Measurements from ENCODE around the gene RCSD1. TPM values are rescaled to one million over a fixed set of nuclear protein-coding genes. Genes with fewer than 3 reads are reported as not detected.
"Not testable (repeated sequence)": the region's sequence is repeated elsewhere in the genome, so short reads cannot be mapped to it uniquely, and the experiment has no call there.

Gene RCSD1
- total RNA-seq, 2 experiments from 2014 or later, result 131 to 133 TPM

DNA sequence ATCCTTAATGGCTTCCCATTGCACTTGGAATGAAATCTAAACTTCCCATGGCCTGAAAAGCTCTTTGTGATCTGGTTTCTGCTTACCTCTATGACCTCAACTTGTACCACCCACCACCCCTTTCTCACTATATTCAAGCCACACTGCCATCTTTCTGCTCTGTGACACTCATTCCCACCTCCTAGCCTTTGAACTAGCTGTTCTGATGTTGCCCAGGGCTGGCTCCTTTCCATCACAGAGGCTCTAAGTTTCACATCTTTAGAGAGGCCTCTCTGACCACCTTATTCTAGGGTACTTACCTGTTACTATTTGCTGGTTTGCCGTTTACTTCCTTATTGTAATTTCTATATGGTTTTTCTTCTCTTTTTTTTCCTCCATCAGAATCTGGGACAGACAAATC is 96.0 kb downstream of the RCSD1 start:
- Mint-ChIP-seq H3K36me3 (peaks cover 21% of the 10 kb centered on the region), H3K4me3 (no peak overlapping the region), H3K27ac (no peak overlapping the region), H3K4me1 (peaks cover 23% of the 10 kb centered on the region), H3K27me3 (peaks cover 2% of the 10 kb centered on the region), H3K9me3 (no peaks in the 10 kb centered on the region)
- DNase-seq (no peak), ATAC-seq (ENCODE audit: low read depth) (no peak)
- POLR2A ChIA-PET, result no interaction called here

DNA sequence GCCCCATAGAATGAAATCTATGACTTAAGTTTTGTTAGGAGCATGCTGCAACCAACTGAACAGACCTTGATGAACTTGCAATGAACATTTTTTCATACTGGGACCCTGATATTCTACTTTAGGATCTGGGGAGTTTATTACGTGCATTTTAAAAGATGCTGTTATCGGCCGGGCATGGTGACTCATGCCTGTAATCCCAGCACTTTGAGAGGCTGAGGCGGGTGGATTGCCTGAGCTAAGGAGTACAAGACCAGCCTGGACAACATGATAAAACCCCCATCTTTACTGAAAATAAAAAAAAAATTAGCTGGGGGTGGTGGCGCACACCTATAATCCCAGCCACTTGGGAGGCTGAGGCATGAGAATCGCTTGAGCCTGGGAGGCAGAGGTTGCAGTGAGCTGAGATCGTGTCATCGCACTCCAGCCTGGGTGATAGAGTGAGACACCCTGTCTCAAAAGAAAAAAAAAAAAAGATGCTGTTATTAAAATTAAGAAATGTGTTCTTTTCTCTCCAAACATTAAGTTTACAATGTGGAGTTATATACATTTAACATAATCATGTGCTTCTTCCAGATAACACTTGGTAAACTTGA is 98.9 kb downstream of the RCSD1 start:
- H3K36me3 Mint-ChIP-seq, result peaks cover 26% of the 10 kb centered on the region

DNA sequence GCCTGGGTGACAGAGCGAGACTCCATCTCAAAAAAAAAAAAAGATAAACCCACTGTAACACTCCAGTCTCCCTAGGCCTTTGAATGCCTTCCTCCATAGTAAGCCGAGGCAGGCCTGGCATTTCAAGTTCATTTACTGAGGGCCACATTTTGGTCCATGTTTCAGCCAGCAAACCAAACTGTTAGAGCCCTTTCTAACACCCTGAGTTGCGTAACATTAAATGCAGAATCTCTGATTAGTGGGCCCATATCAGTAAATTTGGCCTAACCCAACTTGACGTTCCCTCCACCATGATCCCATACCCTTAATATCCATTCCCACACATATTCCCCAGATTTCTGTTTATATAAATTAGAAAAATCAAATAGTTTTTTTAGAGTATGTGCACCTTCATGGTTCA is 104.2 kb downstream of the RCSD1 start:
- Mint-ChIP-seq H3K4me3 (no peak overlapping the region), H3K27ac (no peak overlapping the region), H3K36me3 (peaks cover 19% of the 10 kb centered on the region), H3K9me3 (peaks cover 2% of the 10 kb centered on the region), H3K4me1 (no peaks in the 10 kb centered on the region), H3K27me3 (no peaks in the 10 kb centered on the region)
- no peak for DNase-seq
- POLR2A ChIA-PET, result no interaction called here
- no peak for ATAC-seq (ENCODE audit: low read depth)

More for the DNA sequence above, 98.9 kb downstream of the RCSD1 start:
- Mint-ChIP-seq H3K27ac (no peak overlapping the region), H3K27me3 (peaks cover 2% of the 10 kb centered on the region), H3K9me3 (no peaks in the 10 kb centered on the region), H3K4me1 (peaks cover 12% of the 10 kb centered on the region), H3K4me3 (no peak overlapping the region)
- POLR2A ChIA-PET, result interaction anchor here (0.7 kb wide), 1 partner anchor 208 kb away, joined by 3 read pairs; the partner anchor contains the start of genes DCAF6 and MPC2
- ATAC-seq (ENCODE audit: low read depth), result no peak
- no peak for DNase-seq

DNA sequence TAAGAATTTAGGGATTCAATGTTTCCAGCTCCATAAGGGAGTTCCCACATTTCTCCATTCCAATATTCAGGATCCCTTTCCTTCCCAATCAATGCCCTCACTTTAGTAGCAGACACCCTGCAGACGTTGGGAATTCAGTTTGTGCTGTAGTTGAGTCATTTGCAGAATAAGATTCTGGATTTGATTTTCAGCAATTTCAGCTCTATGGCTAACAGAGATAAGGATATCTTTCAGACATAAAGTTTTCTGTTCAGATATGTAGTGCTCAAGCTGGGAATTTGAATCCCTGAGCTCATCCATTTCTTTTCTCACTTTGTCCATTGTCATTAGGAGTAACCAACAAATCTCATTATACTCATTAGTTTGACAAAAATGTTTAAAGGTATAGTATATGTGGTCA is 104.8 kb downstream of the RCSD1 start:
- no peaks in the 10 kb centered on the region for H3K27me3 Mint-ChIP-seq
- no peak for DNase-seq
- no peak overlapping the region for H3K4me3 Mint-ChIP-seq
- peaks cover 2% of the 10 kb centered on the region for H3K9me3 Mint-ChIP-seq
- ATAC-seq (ENCODE audit: low read depth), result no peak
- peaks cover 22% of the 10 kb centered on the region for H3K36me3 Mint-ChIP-seq
- H3K27ac Mint-ChIP-seq, result no peak overlapping the region
- POLR2A ChIA-PET, result no interaction called here
- no peaks in the 10 kb centered on the region for H3K4me1 Mint-ChIP-seq

DNA sequence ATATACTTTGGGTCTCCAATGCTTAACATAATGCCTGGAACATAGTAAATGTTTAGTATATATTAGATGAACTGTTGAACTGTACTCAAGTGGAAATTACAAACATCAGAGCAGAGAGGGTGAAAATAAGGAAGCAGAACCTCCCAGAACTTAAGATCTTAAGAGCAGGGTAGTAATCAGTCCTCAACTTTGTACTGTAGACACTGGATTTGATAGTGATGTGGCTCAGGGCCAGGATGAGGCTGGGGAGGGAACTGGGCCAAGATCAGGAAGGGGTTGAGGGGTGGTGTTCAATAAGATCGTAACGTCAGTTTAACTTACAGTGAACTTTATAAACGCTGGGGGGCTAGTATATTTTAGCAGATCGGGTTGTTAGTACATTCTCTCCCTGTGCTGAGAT is 107.1 kb downstream of the RCSD1 start:
- no peak for DNase-seq
- POLR2A ChIA-PET, result no interaction called here
- H3K4me1 Mint-ChIP-seq, result no peaks in the 10 kb centered on the region
- H3K27me3 Mint-ChIP-seq, result no peaks in the 10 kb centered on the region
- H3K27ac Mint-ChIP-seq, result no peak overlapping the region
- peaks cover 2% of the 10 kb centered on the region for H3K9me3 Mint-ChIP-seq
- H3K36me3 Mint-ChIP-seq, result peaks cover 16% of the 10 kb centered on the region
- no peak for ATAC-seq (ENCODE audit: low read depth)
- no peak overlapping the region for H3K4me3 Mint-ChIP-seq

DNA sequence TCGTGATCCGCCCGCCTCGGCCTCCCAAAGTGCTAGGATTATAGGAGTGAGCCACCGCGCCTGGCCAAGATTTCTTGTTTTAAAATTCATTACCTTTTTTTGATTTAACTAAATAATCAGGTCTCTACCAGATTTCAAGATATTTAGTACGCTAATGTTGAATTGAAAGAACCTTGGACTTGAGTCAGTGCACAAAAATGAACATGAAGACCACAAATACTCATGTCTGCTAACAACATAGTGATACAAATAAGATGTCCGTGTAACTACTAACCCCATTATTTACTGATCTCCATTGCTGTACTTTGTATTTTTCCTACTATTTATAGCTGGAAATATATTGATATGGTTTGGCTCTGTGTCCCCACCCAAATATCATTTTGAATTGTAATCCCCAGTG is 108.1 kb downstream of the RCSD1 start:
- H3K27me3 Mint-ChIP-seq, result no peaks in the 10 kb centered on the region

DNA sequence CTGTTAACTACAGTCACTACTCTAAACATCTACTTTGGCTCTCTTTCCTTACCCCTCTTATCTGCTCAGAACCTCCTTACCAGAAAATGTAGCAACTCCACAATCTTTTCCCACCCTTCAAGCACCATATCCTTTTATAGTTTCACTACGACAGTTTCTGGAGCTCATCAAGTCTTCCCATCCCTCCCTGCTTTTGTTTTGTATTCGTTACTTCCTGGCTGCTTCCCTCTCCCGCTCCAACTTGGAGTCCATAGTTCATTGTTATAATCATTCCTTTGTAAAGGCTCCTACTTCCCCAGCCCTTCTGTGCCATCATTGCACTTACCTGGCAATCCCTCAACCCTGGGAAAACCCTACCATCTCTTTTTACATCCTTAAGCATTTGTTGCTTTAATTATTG is 109.7 kb downstream of the RCSD1 start:
- peaks cover 2% of the 10 kb centered on the region for H3K9me3 Mint-ChIP-seq
- no peak overlapping the region for H3K4me3 Mint-ChIP-seq
- no peak for DNase-seq
- POLR2A ChIA-PET, result interaction anchor here (0.5 kb wide), 1 partner anchor 12 kb away, joined by 5 read pairs; no protein-coding TSS in a partner anchor
- H3K27ac Mint-ChIP-seq, result no peak overlapping the region
- H3K4me1 Mint-ChIP-seq, result peaks cover 3% of the 10 kb centered on the region
- no peaks in the 10 kb centered on the region for H3K27me3 Mint-ChIP-seq
- no peak for ATAC-seq (ENCODE audit: low read depth)
- peaks cover 10% of the 10 kb centered on the region for H3K36me3 Mint-ChIP-seq

More for the DNA sequence above, 108.1 kb downstream of the RCSD1 start:
- peaks cover 2% of the 10 kb centered on the region for H3K9me3 Mint-ChIP-seq
- H3K36me3 Mint-ChIP-seq, result peaks cover 14% of the 10 kb centered on the region
- ATAC-seq (ENCODE audit: low read depth), result no peak
- H3K4me1 Mint-ChIP-seq, result peaks cover 3% of the 10 kb centered on the region
- no peak overlapping the region for H3K27ac Mint-ChIP-seq
- POLR2A ChIA-PET, result no interaction called here
- H3K4me3 Mint-ChIP-seq, result no peak overlapping the region
- DNase-seq, result no peak

DNA sequence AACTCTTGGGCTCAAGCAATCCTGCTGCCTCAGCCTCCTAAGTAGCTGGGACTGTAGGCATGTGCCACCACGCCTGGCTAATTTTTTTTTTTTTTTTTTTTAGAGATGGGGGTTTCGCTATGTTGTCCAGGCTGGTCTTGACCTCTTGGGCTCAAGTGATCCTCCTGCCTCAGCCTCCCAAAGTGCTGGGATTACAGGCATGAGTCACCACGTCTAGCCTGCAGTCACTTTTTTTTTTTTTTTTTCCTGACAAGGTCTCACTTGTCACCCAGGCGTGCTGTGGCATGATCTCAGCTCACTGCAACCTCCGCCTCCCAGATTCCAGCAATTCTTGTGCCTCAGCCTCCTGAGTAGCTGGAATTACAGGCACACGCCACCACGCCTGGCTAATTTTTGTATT is 111.1 kb downstream of the RCSD1 start:
- POLR2A ChIA-PET, result interaction anchor here (0.5 kb wide), 1 partner anchor 176 kb away, joined by 4 read pairs; no protein-coding TSS in a partner anchor
- H3K36me3 Mint-ChIP-seq, result not testable (repeated sequence)

DNA sequence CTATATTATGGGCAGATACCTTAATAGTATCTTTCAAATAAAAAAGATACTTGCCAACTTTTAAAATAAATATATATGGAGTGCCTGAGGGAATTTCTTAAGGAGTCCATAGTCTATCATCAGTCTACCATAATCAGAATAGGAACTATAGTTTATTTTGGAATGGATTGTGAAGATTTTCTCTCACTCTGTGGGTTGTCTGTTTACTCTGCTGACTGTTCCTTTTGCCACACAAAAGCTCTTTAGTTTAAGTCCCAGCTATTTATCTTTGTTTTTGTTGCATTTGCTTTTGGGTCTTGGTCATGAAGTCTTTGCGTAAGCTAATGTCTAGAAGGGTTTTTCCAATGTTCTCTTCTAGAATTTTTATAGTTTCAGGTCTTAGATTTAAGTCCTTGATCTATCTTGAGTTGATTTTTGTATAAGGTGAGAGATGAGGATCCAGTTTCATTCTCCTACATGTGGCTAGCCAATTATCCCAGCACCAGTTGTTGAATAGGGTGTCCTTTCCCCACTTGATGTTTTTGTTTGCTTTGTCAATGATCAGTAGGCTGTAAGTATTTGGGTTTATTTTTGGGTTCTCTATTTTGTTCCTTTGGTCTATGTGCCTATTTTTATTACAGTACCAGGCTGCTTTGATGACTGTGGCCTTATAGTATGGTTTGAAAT is 112.5 kb downstream of the RCSD1 start:
- H3K4me3 Mint-ChIP-seq; H3K36me3 Mint-ChIP-seq; DNase-seq; H3K27ac Mint-ChIP-seq; POLR2A ChIA-PET; H3K4me1 Mint-ChIP-seq; H3K27me3 Mint-ChIP-seq; H3K9me3 Mint-ChIP-seq; ATAC-seq (ENCODE audit: low read depth): not testable (repeated sequence)

More for the DNA sequence above, 111.1 kb downstream of the RCSD1 start:
- H3K4me3 Mint-ChIP-seq; ATAC-seq (ENCODE audit: low read depth); H3K9me3 Mint-ChIP-seq; H3K27ac Mint-ChIP-seq; H3K4me1 Mint-ChIP-seq; DNase-seq; H3K27me3 Mint-ChIP-seq: not testable (repeated sequence)

DNA sequence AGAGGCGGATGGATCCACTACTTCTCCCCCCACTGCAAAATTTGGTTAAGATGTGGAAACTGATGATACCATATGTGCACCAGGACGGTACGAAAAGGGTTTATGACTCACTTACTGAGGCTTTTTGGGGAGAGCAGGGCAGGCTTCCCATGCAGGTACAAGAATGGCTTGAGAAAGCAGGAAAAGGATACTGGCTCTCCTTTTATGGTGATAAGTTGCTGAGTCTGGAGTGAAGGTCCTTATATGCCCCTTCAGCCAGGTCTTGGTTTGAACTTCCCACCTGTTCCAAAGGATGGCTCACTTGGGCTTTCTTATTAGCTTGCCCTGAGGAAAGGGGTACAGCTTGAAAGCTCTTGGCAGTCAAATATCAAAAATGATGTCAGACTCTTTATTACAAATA is 114.9 kb downstream of the RCSD1 start:
- ATAC-seq (ENCODE audit: low read depth), result no peak
- Mint-ChIP-seq H3K27me3 (no peaks in the 10 kb centered on the region), H3K4me3 (no peak overlapping the region), H3K4me1 (peaks cover 3% of the 10 kb centered on the region), H3K27ac (no peak overlapping the region), H3K36me3 (peaks cover 2% of the 10 kb centered on the region), H3K9me3 (no peaks in the 10 kb centered on the region)
- no peak for DNase-seq
- POLR2A ChIA-PET, result interaction anchor here (0.6 kb wide), 1 partner anchor 28 kb away, joined by 3 read pairs; no protein-coding TSS in a partner anchor

DNA sequence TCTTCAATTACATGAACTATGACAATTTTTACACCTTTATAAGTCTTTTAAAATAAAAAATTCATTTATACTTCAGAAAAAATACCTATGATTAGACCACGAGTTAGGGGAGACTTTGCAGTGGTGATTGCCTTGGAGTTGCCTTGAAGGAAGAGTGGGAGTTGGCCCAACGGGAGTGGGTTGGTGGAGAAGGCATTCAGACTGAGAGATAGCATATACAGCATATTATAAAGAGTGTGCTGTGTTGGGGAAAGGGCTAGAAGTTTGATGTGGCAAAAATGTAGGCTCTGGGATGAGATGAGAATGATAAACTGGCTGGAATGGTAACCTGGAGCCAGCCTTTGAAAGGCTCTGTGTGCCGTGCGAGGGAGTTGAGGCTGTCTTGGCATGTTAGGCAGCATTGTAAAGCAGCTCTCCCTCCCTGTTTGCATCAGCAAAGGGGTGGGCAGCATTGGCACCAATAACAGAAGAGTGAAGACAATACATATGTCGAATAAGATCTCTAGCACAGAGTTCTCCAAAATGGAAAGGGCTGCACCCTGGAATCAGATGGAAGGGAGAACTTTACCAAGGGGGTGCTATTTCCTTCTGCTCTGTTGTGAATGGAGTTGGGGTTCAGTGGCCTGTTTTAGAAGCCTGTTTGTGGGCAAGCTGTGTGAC is 116.1 kb downstream of the RCSD1 start:
- H3K36me3 Mint-ChIP-seq, result peaks cover 2% of the 10 kb centered on the region
- no peak overlapping the region for H3K27ac Mint-ChIP-seq
- DNase-seq (no peak), ATAC-seq (ENCODE audit: low read depth) (no peak)
- no peaks in the 10 kb centered on the region for H3K27me3 Mint-ChIP-seq
- POLR2A ChIA-PET, result no interaction called here
- H3K4me3 Mint-ChIP-seq, result no peak overlapping the region
- H3K4me1 Mint-ChIP-seq, result peaks cover 3% of the 10 kb centered on the region
- H3K9me3 Mint-ChIP-seq, result no peaks in the 10 kb centered on the region

DNA sequence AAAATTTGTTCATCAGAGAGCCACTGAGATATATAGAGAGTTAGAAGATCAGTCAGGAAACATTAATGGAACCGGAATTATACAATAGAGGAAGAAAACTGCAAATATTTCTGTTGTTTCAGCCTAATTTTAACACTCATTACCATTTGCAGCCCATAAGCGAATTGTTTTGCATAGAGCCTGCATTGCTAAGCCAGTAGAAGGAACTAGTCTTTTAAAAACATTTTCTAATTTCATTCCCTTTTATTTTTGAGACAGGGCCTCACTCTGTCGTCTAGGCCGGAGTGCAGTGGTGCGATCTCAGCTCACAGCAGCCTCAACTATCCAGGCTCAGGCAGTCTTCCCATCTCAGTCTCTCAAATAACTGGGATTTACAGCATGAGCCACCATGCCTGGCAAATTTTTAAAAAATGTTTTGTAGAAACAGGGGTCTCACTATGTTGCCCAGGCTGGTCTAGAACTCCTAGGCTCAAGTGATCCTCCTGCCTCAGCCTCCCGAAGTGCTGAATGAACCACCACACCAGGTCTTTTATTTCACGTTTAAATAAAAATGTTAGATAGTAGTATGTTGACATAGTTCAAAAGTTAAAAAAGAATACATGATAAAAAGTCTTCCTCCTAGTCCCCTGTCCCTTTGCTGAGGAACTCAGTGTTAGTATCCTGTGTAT is 117.1 kb downstream of the RCSD1 start:
- Mint-ChIP-seq H3K27ac (no peak overlapping the region), H3K36me3 (peaks cover 4% of the 10 kb centered on the region), H3K27me3 (no peaks in the 10 kb centered on the region), H3K4me1 (peaks cover 6% of the 10 kb centered on the region), H3K9me3 (no peaks in the 10 kb centered on the region), H3K4me3 (no peak overlapping the region)
- ATAC-seq (ENCODE audit: low read depth) (no peak), DNase-seq (no peak)
- POLR2A ChIA-PET, result no interaction called here

DNA sequence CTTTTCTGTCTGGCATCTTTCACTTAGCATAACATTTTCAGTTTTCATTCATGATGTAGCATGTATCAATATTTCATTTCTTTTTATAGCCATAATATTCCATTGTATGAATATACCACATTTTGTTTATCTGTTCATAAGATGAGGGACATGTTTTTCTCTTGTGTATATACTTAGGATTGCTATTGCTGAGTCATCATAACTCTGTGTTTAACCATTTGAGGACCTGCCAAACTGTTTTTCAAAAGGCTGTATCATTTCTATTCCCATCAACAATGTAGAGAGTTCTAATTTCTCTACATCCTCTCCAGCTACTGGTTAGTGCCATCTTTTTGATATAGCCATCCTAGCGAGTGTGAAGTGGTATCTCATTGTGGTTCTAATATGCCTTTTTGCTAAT is 118.0 kb downstream of the RCSD1 start:
- Mint-ChIP-seq H3K4me1 (peaks cover 7% of the 10 kb centered on the region), H3K27me3 (no peaks in the 10 kb centered on the region), H3K4me3 (no peak overlapping the region), H3K9me3 (no peaks in the 10 kb centered on the region), H3K27ac (no peak overlapping the region), H3K36me3 (peaks cover 4% of the 10 kb centered on the region)
- POLR2A ChIA-PET, result no interaction called here
- no peak for ATAC-seq (ENCODE audit: low read depth)
- no peak for DNase-seq

Data from activated naive CD8-positive, alpha-beta T cell treated with anti-CD3 and anti-CD28 coated beads, Interleukin-2, amount 10 ng/mL, durations not matched to agents 7 days and 5 days (primary cell).